K562 (cell line): ENCODE measurements around the gene SH3BGR. TPM values are rescaled to one million over a fixed set of nuclear protein-coding genes. Genes with fewer than 3 reads are reported as not detected.

Source experiments
- ATAC-seq: fragments of 200-7000 bp; cut with Tn5 transposase; 3 replicates; pipeline ENCODE4 v1.9.1; 2020; ENCODE audit warnings: moderate library complexity
- BruUV-seq: library from RNA; stranded (reverse); fragments of 400-500 nt; replicated peaks from 2 replicates; lab custom pipeline; 2021; lab: Mats Ljungman, UMichigan
- CTCF ChIA-PET: fragments of 300-600 bp; formaldehyde crosslinking; extraction: SDS; loops from one replicate; lab custom pipeline; 2021; ENCODE audit warnings: low intra/inter-chr PET ratio; lab: Yijun Ruan, JAX
- POLR2A ChIA-PET: fragments of 300-600, 350-650 bp; sonication (Branson Sonifier 250); formaldehyde crosslinking; extraction: SDS; loops from one replicate; lab custom pipeline; 2021; ENCODE audit warnings: antibody characterized with exemption, inconsistent platforms; lab: Yijun Ruan, JAX
- DNase-seq, 4 experiments: peaks; one replicate each; pipeline versions ENCODE4 v3.0.0 to v3.0.0-alpha.2; 2011 to 2018; ENCODE audit warnings: low spot score in 3 of 4, mixed read lengths in 3 of 4; ENCODE audit errors: extremely low read depth in 1 of 4
- FAIRE-seq: peaks from 2 replicates; lab custom pipeline; 2011; peaks lifted over from hg19 to GRCh38; lab: Jason Lieb, UNC
- H2AFZ ChIP-seq: 2 replicates; pipeline ENCODE4 v1.6.0; 2011; ENCODE audit warnings: low read depth, low read length, control low read depth, inconsistent platforms
- H3K27ac ChIP-seq: fragments of 200-600 bp; 3 replicates; pipeline ENCODE4 v1.8.0; 2011; ENCODE audit warnings: low read depth, mild to moderate bottlenecking, control low read depth, inconsistent platforms, low read length, moderate library complexity, mixed read lengths; ENCODE audit errors: extremely low read depth
- H3K27me3 ChIP-seq, 2 experiments: fragments of 300-600 bp in 1 of 2; 2 replicates in 1 of 2; 3 replicates in 1 of 2; pipeline versions ENCODE4 v1.6.0 to v1.8.0; 2011; ENCODE audit warnings: inconsistent platforms in 2 of 2, low read length in 2 of 2, mild to moderate bottlenecking in 1 of 2, mixed read lengths in 1 of 2, moderate library complexity in 1 of 2; ENCODE audit not compliant: control insufficient read depth in 2 of 2, insufficient read depth in 2 of 2
- H3K36me3 ChIP-seq: fragments of 300-600 bp; 3 replicates; pipeline ENCODE4 v1.8.0; 2011; ENCODE audit warnings: mild to moderate bottlenecking, low read length, inconsistent platforms; ENCODE audit not compliant: control insufficient read depth, insufficient read depth
- H3K4me1 ChIP-seq, 2 experiments: fragments of 200-600 bp in 1 of 2; replicated peaks in 1 of 2; 2 replicates in 1 of 2; 3 replicates in 1 of 2; pipeline versions ENCODE4 v1.5.1 to v1.8.0; 2011; ENCODE audit warnings: inconsistent platforms in 2 of 2, low read length in 2 of 2, mild to moderate bottlenecking in 1 of 2, mixed read lengths in 1 of 2, moderate library complexity in 1 of 2; ENCODE audit not compliant: control insufficient read depth in 2 of 2, insufficient read depth in 2 of 2
- H3K4me2 ChIP-seq: 2 replicates; pipeline ENCODE4 v1.6.1; 2011; ENCODE audit warnings: low read length, control low read depth, inconsistent platforms, mixed read lengths; ENCODE audit not compliant: insufficient read depth
- H3K4me3 ChIP-seq: fragments of 200-600 bp; sonication (generic), shearing (Covaris generic); 2 replicates; pipeline ENCODE4 v1.5.1; 2016; ENCODE audit warnings: control low read depth, inconsistent platforms
- H3K79me2 ChIP-seq: fragments of 200-600 bp; 3 replicates; pipeline ENCODE4 v1.8.0; 2011; ENCODE audit warnings: low read length, inconsistent platforms; ENCODE audit not compliant: control insufficient read depth, insufficient read depth
- H3K9ac ChIP-seq, 2 experiments: 2 replicates each; pipeline versions ENCODE4 v1.6.0 to v1.6.1; 2011; ENCODE audit warnings: low read depth in 2 of 2, low read length in 2 of 2, control low read depth in 1 of 2, inconsistent platforms in 1 of 2, mild to moderate bottlenecking in 1 of 2, mixed read lengths in 1 of 2; ENCODE audit not compliant: insufficient read depth in 1 of 2
- H3K9me1 ChIP-seq: one replicate; pipeline ENCODE4 v1.6.0; 2011; ENCODE audit warnings: inconsistent platforms, mild to moderate bottlenecking, low read length, moderate library complexity; ENCODE audit not compliant: control insufficient read depth, insufficient read depth
- H3K9me3 ChIP-seq: replicated peaks from 2 replicates; pipeline ENCODE4 v1.5.1; 2011; ENCODE audit warnings: low read depth, low read length, inconsistent platforms; ENCODE audit not compliant: control insufficient read depth, insufficient read depth
- H4K20me1 ChIP-seq: replicated peaks from 2 replicates; pipeline ENCODE4 v1.6.1; 2011; ENCODE audit warnings: low read length, inconsistent platforms, mixed read lengths; ENCODE audit not compliant: control insufficient read depth, insufficient read depth
- ARHGAP35 ChIP-seq: fragments of 450-650 bp; IDR thresholded peaks from 2 replicates; pipeline ENCODE4 v1.6.1; 2018; ENCODE audit not compliant: partially characterized antibody
- CBFB ChIP-seq: sonication (generic); formaldehyde crosslinking; IDR thresholded peaks from 2 replicates; pipeline ENCODE4 v1.4.0; 2020; ENCODE audit warnings: mild to moderate bottlenecking, missing genetic modification reagents
- FOXA3 ChIP-seq, 2 experiments: fragments of 450-650 bp in 1 of 2; sonication (generic) in 1 of 2; formaldehyde crosslinking; IDR thresholded peaks in 1 of 2; conservative IDR thresholded peaks in 1 of 2; 2 replicates each; pipeline versions ENCODE4 v1.4.0 to v1.8.0; 2020 to 2022; ENCODE audit warnings: mild to moderate bottlenecking in 2 of 2, missing genetic modification reagents in 1 of 2
- HMGXB4 ChIP-seq: sonication (generic); formaldehyde crosslinking; IDR thresholded peaks from 2 replicates; pipeline ENCODE4 v1.8.1; 2023; ENCODE audit warnings: mild to moderate bottlenecking, missing genetic modification reagents
- POLR3G ChIP-seq: IDR thresholded peaks from 2 replicates; pipeline ENCODE4 v1.6.1; 2011; ENCODE audit not compliant: insufficient read length, insufficient replicate concordance; ENCODE audit errors: extremely low read depth
- TRIM28 ChIP-seq: fragments of 450-650 bp; IDR thresholded peaks from 2 replicates; pipeline ENCODE4 v1.6.1; 2017
- ZFPM2 ChIP-seq: fragments of 250-450 bp; sonication (Bioruptor Pico); IDR thresholded peaks from 2 replicates; pipeline ENCODE4 v1.5.1; 2022; ENCODE audit warnings: mild to moderate bottlenecking
- ZNF583 ChIP-seq: fragments of 250-450 bp; sonication (Bioruptor Pico); IDR thresholded peaks from 2 replicates; pipeline ENCODE4 v1.4.0; 2020
- WGBS: fragments of 100-300 bp; shearing (Covaris generic); methylation state at CpG from one replicate; pipeline ENCODE4 v1.1.6; 2016; ENCODE audit warnings: low coverage, mixed read lengths; ENCODE audit not compliant: insufficient coverage; ENCODE audit errors: missing lambda C conversion rate; 5-methylcytosine and 5-hydroxymethylcytosine counted together
- in situ Hi-C: fragments of 300-500 bp; cut with MboI; formaldehyde crosslinking; loops from 4 replicates; pipeline ENCODE4 v1.15.0; 2018; ENCODE audit warnings: inconsistent platforms, mixed read lengths
- intact Hi-C: fragments of 100-400 bp; cut with micrococcal nuclease; formaldehyde crosslinking; loops from 2 replicates; pipeline ENCODE4 v1.14.2; 2022
- polyA plus RNA-seq, 8 experiments: library from polyadenylated mRNA; depleted of rRNA in 4 of 8; stranded (reverse) in 5 of 8; unstranded in 3 of 8; fragments of >200 nt; fragmentation: Nextera tagmentation in 2 of 8; fragmentation: Illumina TruSeq in 1 of 8; extraction: Ambion mirVana in 2 of 8; extraction: Trizol in 1 of 8; gene quantifications; 2 replicates each; pipeline versions ENCODE4 v1.2.1 to v1.2.3, GENCODE V29; 2011 to 2014; ENCODE audit warnings: inconsistent platforms in 1 of 8, missing spikeins in 1 of 8
- total RNA-seq, 7 experiments: library from RNA; depleted of rRNA in 6 of 7; stranded (reverse); fragments of >200 nt in 6 of 7; fragmentation: Illumina TruSeq in 2 of 7; extraction: Trizol in 2 of 7; gene quantifications; 2 replicates each; pipeline versions ENCODE4 v1.2.1 to v1.2.3, GENCODE V29; 2011 to 2021; ENCODE audit warnings: low replicate concordance in 1 of 7
- TF ChIP-seq, protein P1 (sequence below): fragments of 450-650 bp; formaldehyde crosslinking; IDR thresholded peaks from 2 replicates; pipeline ENCODE4 v1.4.0; 2020; ENCODE audit warnings: mild to moderate bottlenecking, mixed read lengths
- TF ChIP-seq, protein P2 (sequence below), 2 experiments: IDR thresholded peaks; 2 replicates each; pipeline ENCODE4 v1.6.1; 2012; ENCODE audit warnings: improper control_type of control experiment in 2 of 2, low read depth in 2 of 2, low read length in 2 of 2, borderline replicate concordance in 1 of 2
- TF ChIP-seq, protein P3 (sequence below), 3 experiments: fragments of 200-800 bp in 1 of 3; fragments of 250-450 bp in 1 of 3; fragments of 450-650 bp in 1 of 3; sonication (Bioruptor Pico) in 1 of 3; sonication (Bioruptor generic) in 1 of 3; formaldehyde crosslinking in 1 of 3; IDR thresholded peaks; 2 replicates each; pipeline versions ENCODE4 v1.6.1 to v1.8.0; 2016 to 2022; ENCODE audit warnings: mild to moderate bottlenecking in 2 of 3, missing genetic modification characterization in 2 of 3, missing compliant biosample characterization in 1 of 3, moderate library complexity in 1 of 3

SH3BGR gene
- total and polyA plus RNA-seq, 9 of the 15 experiments (the other 6 are each of a cell fraction or from before 2014, with no cell fraction given), result 6.6 to 42.9 (median 25.6) TPM

DNA sequence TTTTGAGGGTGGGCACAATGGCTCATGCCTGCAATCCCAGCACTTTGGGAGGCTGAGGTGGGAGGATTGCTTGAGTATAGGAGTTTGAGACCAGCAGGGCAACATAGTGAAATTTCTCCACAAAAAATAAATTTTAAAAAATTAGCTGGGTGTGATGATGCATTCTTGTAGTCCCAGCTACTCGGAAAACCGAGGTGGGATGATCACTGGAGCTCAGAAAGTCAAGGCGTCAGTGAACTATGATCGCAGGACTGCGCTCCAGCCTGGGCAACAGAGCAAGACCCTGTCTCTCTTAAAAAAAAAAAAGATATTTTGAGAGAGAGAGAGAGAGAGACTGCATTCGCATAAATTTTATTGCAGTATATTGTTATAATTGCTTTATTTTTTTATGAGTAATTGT lies 85.1 kb downstream of the SH3BGR start:
- no peak for FAIRE-seq
- CTCF ChIA-PET, result no interaction called here

More for the DNA sequence above, 85.1 kb downstream of the SH3BGR start:
- Histone ChIP-seq H3K9me3 (no peaks in the 10 kb centered on the region), H3K36me3 (no peaks in the 10 kb centered on the region), H3K4me2 (no peak overlapping the region), H3K9ac (no peak overlapping the region), H3K9me1 (no peaks in the 10 kb centered on the region), H3K27me3 (no peaks in the 10 kb centered on the region), H3K27ac (no peak overlapping the region), H4K20me1 (no peaks in the 10 kb centered on the region), H3K4me3 (no peak overlapping the region)
- intact Hi-C loops, result no loop called here
- 2% methylated on average over 6 of the region's 6 CpGs for WGBS
- in situ Hi-C loops, result no loop called here
- no TSS peak for BruUV-seq
- DNase-seq (no peak), ATAC-seq (no peak)
- POLR2A ChIA-PET, result no interaction called here
- TF ChIP-seq ZNF583 (CRISPR knock-in tag), result no peak
- no peak for TF ChIP-seq TRIM28
- TF ChIP-seq ARHGAP35, result no peak
- TF ChIP-seq POLR3G, result no peak
- TF ChIP-seq, protein P1, sequence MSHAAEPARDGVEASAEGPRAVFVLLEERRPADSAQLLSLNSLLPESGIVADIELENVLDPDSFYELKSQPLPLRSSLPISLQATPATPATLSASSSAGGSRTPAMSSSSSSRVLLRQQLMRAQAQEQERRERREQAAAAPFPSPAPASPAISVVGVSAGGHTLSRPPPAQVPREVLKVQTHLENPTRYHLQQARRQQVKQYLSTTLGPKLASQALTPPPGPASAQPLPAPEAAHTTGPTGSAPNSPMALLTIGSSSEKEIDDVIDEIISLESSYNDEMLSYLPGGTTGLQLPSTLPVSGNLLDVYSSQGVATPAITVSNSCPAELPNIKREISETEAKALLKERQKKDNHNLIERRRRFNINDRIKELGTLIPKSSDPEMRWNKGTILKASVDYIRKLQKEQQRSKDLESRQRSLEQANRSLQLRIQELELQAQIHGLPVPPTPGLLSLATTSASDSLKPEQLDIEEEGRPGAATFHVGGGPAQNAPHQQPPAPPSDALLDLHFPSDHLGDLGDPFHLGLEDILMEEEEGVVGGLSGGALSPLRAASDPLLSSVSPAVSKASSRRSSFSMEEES, result no peak
- TF ChIP-seq HMGXB4 (CRISPR knock-in tag), result no peak
- no peak for TF ChIP-seq CBFB
- TF ChIP-seq, protein P2, sequence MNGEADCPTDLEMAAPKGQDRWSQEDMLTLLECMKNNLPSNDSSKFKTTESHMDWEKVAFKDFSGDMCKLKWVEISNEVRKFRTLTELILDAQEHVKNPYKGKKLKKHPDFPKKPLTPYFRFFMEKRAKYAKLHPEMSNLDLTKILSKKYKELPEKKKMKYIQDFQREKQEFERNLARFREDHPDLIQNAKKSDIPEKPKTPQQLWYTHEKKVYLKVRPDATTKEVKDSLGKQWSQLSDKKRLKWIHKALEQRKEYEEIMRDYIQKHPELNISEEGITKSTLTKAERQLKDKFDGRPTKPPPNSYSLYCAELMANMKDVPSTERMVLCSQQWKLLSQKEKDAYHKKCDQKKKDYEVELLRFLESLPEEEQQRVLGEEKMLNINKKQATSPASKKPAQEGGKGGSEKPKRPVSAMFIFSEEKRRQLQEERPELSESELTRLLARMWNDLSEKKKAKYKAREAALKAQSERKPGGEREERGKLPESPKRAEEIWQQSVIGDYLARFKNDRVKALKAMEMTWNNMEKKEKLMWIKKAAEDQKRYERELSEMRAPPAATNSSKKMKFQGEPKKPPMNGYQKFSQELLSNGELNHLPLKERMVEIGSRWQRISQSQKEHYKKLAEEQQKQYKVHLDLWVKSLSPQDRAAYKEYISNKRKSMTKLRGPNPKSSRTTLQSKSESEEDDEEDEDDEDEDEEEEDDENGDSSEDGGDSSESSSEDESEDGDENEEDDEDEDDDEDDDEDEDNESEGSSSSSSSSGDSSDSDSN (IDR thresholded peaks at IDR 0.05; ENCODE audit: borderline replicate concordance in 1 of 2, low read depth in 2 of 2, low read length in 2 of 2), result no peak
- no peak for TF ChIP-seq FOXA3 (CRISPR knock-in tag; conservative IDR thresholded peaks at IDR 0.05 in 1 of 2, IDR thresholded peaks at IDR 0.05 in 1 of 2)
- TF ChIP-seq ZFPM2 (CRISPR knock-in tag), result no peak
- TF ChIP-seq, protein P3, sequence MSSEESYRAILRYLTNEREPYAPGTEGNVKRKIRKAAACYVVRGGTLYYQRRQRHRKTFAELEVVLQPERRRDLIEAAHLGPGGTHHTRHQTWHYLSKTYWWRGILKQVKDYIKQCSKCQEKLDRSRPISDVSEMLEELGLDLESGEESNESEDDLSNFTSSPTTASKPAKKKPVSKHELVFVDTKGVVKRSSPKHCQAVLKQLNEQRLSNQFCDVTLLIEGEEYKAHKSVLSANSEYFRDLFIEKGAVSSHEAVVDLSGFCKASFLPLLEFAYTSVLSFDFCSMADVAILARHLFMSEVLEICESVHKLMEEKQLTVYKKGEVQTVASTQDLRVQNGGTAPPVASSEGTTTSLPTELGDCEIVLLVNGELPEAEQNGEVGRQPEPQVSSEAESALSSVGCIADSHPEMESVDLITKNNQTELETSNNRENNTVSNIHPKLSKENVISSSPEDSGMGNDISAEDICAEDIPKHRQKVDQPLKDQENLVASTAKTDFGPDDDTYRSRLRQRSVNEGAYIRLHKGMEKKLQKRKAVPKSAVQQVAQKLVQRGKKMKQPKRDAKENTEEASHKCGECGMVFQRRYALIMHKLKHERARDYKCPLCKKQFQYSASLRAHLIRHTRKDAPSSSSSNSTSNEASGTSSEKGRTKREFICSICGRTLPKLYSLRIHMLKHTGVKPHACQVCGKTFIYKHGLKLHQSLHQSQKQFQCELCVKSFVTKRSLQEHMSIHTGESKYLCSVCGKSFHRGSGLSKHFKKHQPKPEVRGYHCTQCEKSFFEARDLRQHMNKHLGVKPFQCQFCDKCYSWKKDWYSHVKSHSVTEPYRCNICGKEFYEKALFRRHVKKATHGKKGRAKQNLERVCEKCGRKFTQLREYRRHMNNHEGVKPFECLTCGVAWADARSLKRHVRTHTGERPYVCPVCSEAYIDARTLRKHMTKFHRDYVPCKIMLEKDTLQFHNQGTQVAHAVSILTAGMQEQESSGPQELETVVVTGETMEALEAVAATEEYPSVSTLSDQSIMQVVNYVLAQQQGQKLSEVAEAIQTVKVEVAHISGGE (CRISPR knock-in tag; IDR thresholded peaks at IDR 0.05), result no peak
- TF ChIP-seq, all 486 proteins: peak for 0
- H3K4me1 ChIP-seq, result no peaks in the 10 kb centered on the region; a peak in 1 of 5 replicates
- no peak overlapping the region for H2AFZ ChIP-seq
- no peaks in the 10 kb centered on the region for H3K79me2 ChIP-seq
